ENCODE data around the gene CLEC4F.

CLEC4F gene

DNA sequence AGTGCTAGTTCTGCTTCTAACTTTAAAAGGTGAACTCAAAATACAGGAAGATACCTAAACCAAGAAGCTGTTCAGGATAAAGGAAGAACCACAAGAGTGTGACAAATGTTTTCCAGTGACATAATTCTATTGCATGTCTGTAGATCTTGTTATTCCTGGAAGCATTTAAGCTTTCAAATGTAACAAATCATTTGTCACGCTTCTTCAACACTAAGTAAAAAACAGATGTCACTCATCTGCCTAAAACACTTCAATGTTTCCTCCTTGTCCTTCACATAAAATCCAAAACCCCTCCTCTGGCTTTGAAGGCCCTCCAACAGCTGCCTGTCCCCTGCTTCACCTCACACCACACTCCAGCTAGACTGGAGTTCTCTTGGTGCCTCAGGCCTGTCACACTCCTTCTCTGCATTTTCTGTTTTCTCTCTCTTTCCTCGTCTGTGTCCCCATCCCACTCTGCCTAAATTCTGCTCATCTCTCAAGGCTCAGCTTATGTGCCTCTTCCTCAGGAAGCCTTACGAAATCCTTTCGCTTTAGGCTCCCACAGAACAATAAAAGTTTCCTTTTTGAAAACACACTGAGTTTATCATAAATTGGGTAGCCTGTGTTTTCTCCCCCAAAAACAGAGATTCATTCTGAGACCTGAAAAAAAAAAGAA lies 6.4 kb upstream of the CLEC4F start:
- no peak overlapping the region for H3K9ac ChIP-seq (ENCODE audit: low read length)
- H3K9me3 ChIP-seq (ENCODE audit: control insufficient read depth, low read length), result no peaks in the 10 kb centered on the region
- no peak for DNase-seq (ENCODE audit: low read depth)
- H3K36me3 ChIP-seq (ENCODE audit: control insufficient read depth, insufficient read depth, low read length, severe bottlenecking), result no peaks in the 10 kb centered on the region
- peaks cover 3% of the 10 kb centered on the region for H3K4me1 ChIP-seq (ENCODE audit: control insufficient read depth, insufficient read depth, low read length)
- no peak overlapping the region for H3K4me3 ChIP-seq (ENCODE audit: low read length)
- peaks cover 31% of the 10 kb centered on the region for H3K27me3 ChIP-seq (replicated peaks; ENCODE audit: control insufficient read depth, insufficient read depth, low read length)

DNA sequence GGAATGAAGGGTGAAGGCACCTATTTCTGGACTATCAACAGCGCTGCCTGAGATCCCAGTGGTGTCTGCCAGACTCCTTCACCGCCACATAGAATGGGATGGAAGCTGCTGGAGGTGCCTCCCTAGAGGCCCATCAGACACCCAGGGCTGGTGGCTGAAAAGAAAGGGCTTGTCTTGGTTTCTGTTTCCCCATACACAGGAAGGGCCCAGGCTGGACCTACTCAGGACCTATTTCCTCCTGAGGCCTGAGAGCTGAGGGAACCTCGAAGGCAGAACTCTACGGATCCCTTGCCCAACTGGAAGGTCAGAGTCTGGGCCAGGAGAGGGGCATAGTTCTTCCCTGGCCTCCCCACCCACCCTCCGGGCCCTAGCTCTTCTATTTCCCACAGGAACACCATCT lies 2.9 kb upstream of the CLEC4F start:
- H3K4me1 ChIP-seq (ENCODE audit: control insufficient read depth, insufficient read depth, low read length), result no peaks in the 10 kb centered on the region
- no peak overlapping the region for H3K4me3 ChIP-seq (ENCODE audit: low read length)
- H3K9me3 ChIP-seq (ENCODE audit: control insufficient read depth, low read length), result no peaks in the 10 kb centered on the region
- H3K27me3 ChIP-seq (replicated peaks; ENCODE audit: control insufficient read depth, insufficient read depth, low read length), result peaks cover 22% of the 10 kb centered on the region
- H3K9ac ChIP-seq (ENCODE audit: low read length), result no peak overlapping the region
- H3K36me3 ChIP-seq (ENCODE audit: control insufficient read depth, insufficient read depth, low read length, severe bottlenecking), result no peaks in the 10 kb centered on the region
- no peak for DNase-seq (ENCODE audit: low read depth)

DNA sequence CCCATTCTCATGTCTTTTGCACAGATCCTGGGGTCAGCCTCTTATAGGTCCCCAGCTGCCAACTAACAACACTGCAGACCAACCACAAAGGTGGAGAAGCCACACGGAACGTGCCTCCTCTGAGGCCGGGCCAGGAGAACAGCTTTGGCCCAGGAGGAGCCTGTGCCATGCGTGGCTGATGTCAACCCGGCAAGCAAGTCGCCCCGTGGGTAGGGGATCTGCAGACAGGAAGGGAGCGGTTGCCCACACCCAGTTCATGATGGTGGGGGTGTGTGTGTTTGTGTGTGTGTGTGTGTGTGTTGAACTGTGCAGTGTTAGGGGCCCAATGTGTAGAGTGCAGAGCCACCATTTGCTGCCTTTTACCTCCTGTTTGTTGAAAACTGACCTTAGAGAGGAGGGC lies 2.4 kb upstream of the CLEC4F start:
- Histone ChIP-seq H3K4me1 (ENCODE audit: control insufficient read depth, insufficient read depth, low read length) (no peaks in the 10 kb centered on the region), H3K36me3 (ENCODE audit: control insufficient read depth, insufficient read depth, low read length, severe bottlenecking) (no peaks in the 10 kb centered on the region), H3K9ac (ENCODE audit: low read length) (no peak overlapping the region), H3K9me3 (ENCODE audit: control insufficient read depth, low read length) (no peaks in the 10 kb centered on the region), H3K4me3 (ENCODE audit: low read length) (no peak overlapping the region), H3K27me3 (replicated peaks; ENCODE audit: control insufficient read depth, insufficient read depth, low read length) (peaks cover 21% of the 10 kb centered on the region)
- no peak for DNase-seq (ENCODE audit: low read depth)

DNA sequence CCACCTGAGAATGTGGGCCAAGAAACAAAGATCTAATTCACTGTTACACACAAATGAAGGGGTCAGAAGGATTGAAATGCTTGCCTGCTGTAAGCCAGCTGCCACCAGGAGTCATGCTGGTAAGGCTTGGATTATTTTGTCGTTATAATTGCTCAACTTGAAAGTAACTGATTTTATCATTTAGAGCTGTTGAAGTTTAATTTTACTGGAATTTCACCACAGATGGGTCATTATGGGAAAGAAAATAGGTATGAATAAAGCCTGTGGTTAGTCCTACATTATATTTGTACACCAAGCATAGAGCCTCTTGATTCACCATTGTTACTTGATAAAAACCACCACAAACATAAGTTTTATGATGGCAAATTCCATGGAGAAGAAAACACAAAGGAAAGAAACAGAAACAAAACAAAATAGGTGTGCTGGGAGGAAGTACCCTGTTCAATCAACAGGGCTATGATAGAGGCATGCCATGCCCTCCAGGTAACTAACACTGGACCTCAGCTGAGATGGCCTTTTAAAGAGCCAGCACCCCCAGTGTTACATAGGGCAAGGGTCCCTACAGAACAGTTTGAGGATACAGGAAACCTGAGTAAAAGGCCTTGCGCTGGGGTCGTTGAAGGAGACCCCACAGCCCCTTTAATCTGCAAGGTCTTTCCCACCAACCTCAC lies 3.0 kb downstream of the CLEC4F start:
- no peak overlapping the region for H3K4me3 ChIP-seq (ENCODE audit: low read length)
- no peaks in the 10 kb centered on the region for H3K4me1 ChIP-seq (ENCODE audit: control insufficient read depth, insufficient read depth, low read length)
- H3K9ac ChIP-seq (ENCODE audit: low read length), result no peak overlapping the region
- H3K36me3 ChIP-seq (ENCODE audit: control insufficient read depth, insufficient read depth, low read length, severe bottlenecking), result no peaks in the 10 kb centered on the region
- DNase-seq (ENCODE audit: low read depth), result no peak
- H3K27me3 ChIP-seq (replicated peaks; ENCODE audit: control insufficient read depth, insufficient read depth, low read length), result peaks cover 56% of the 10 kb centered on the region
- no peaks in the 10 kb centered on the region for H3K9me3 ChIP-seq (ENCODE audit: control insufficient read depth, low read length)

DNA sequence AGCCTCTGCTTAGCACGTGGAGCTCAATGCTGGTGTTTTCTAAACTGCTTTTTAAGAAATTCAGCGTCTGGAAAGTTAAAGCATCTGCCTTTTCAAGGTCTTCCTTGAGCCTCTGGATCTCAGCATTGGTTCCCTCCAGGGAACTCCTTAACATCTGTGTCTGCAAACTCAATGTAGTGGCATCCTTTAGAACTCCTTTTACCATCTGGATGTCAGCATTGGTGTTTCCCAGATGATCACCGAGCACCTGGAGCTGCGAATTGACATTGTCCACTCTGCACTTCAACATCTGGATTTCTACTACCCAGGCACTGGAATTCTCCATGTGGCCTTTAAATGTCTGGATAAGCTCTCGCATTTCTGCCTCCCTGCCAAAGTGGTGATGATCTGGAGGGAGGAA lies 3.7 kb downstream of the CLEC4F start:
- no peaks in the 10 kb centered on the region for H3K4me1 ChIP-seq (ENCODE audit: control insufficient read depth, insufficient read depth, low read length)
- DNase-seq (ENCODE audit: low read depth), result no peak
- no peaks in the 10 kb centered on the region for H3K36me3 ChIP-seq (ENCODE audit: control insufficient read depth, insufficient read depth, low read length, severe bottlenecking)
- peaks cover 60% of the 10 kb centered on the region for H3K27me3 ChIP-seq (replicated peaks; ENCODE audit: control insufficient read depth, insufficient read depth, low read length)
- no peak overlapping the region for H3K9ac ChIP-seq (ENCODE audit: low read length)
- H3K4me3 ChIP-seq (ENCODE audit: low read length), result no peak overlapping the region
- H3K9me3 ChIP-seq (ENCODE audit: control insufficient read depth, low read length), result no peaks in the 10 kb centered on the region

DNA sequence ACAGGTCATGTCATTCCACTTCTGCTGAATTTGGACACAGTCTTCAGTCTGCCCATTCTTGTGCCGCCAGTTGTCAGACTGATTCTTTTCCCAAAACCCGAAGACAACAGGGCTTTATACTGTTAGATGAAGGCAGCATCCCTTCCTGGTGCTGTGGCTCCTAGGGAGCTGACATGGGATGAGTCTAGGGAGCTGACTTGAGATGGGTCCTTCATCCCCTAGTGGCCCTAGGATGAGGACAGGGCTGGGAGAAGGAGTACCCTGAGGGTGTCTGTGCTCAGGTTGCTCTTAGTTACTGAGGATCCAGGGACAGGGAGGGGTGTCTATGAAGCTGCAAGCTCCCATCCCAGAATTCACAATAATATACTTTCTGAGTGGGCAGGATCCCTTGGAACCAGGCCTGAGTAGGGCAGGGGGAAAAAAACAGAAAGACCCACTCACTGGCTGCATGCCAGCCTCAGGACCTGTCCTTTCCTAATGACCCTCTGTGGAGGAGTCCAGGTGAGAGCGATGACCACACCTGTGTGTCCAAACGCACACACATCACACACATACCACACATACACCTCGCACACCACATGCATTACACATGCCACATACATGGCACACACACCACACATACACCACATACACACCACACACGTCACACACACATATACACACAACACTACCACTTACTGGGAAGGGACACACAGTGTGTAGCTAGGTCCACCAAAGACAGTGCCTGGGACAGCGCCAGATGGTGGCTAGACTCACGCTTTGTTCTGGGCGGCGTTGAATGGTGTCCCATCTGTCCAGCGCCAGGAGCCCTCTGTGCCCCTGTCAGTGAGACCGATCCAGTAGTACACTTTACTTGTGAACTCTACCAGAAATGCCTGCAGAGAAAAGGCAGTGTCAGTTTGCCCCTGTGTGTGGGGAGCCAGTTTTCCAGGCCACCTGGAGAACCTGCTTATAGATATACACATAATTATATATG lies 11.1 kb downstream of the CLEC4F start:
- no peak overlapping the region for H3K4me3 ChIP-seq (ENCODE audit: low read length)
- no peaks in the 10 kb centered on the region for H3K9me3 ChIP-seq (ENCODE audit: control insufficient read depth, low read length)
- DNase-seq (ENCODE audit: low read depth), result no peak
- H3K36me3 ChIP-seq (ENCODE audit: control insufficient read depth, insufficient read depth, low read length, severe bottlenecking), result no peaks in the 10 kb centered on the region
- H3K9ac ChIP-seq (ENCODE audit: low read length), result no peak overlapping the region
- H3K27me3 ChIP-seq (replicated peaks; ENCODE audit: control insufficient read depth, insufficient read depth, low read length), result peaks cover 29% of the 10 kb centered on the region
- H3K4me1 ChIP-seq (ENCODE audit: control insufficient read depth, insufficient read depth, low read length), result no peaks in the 10 kb centered on the region

DNA sequence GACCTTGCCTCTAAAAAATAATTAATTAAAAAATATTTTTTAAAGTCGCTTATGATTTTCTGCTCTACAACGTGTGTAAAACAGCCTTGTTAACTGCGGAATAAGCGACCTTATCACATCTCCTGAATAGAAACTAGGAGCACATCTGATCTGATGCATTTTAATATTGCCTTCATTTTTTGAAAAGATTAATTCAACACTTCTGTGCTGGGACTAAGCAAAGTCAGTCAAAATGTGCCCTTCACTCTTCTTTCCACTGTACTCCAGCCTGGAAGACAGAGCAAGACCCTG lies 12.6 kb downstream of the CLEC4F start:
- Histone ChIP-seq H3K4me1 (ENCODE audit: control insufficient read depth, insufficient read depth, low read length) (no peaks in the 10 kb centered on the region), H3K36me3 (ENCODE audit: control insufficient read depth, insufficient read depth, low read length, severe bottlenecking) (no peaks in the 10 kb centered on the region), H3K9me3 (ENCODE audit: control insufficient read depth, low read length) (no peaks in the 10 kb centered on the region)

DNA sequence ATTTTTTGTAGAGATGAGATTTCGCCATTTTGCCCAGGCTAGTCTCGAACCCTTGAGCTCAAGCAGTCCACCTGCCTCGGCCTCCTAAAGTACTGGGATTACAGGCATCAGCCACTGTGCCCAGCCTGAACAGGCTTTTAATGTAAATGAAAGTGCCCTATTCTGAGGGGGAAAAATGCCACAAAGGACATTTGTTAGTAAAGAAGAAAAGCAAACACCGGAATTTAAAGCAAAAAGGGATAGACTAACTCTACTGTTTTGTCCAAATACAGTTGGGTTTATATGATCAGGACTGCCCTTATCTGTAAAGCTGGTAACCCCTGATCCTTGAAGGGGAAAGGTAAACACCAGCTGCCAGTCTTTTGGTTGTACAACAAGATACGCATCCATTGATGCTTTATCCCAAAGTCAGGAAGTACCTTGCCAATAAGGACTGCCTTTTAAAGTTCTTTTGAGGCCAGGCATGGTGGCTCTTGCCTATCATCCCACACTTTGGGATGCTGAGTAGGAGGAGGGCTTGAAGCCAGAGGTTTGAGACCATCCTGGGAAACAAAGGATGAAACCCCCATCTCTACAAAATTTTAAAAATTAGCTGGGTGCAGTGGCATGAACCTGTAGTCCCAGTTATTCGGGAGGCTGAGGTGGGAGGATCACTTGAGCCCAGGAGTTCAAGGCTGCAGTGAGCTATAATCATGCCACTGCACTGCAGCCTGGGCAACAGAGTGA lies 13.1 kb downstream of the CLEC4F start:
- no peaks in the 10 kb centered on the region for H3K4me1 ChIP-seq (ENCODE audit: control insufficient read depth, insufficient read depth, low read length)
- H3K9me3 ChIP-seq (ENCODE audit: control insufficient read depth, low read length), result no peaks in the 10 kb centered on the region
- peaks cover 19% of the 10 kb centered on the region for H3K27me3 ChIP-seq (replicated peaks; ENCODE audit: control insufficient read depth, insufficient read depth, low read length)
- no peak overlapping the region for H3K9ac ChIP-seq (ENCODE audit: low read length)
- DNase-seq (ENCODE audit: low read depth), result no peak
- no peak overlapping the region for H3K4me3 ChIP-seq (ENCODE audit: low read length)
- no peaks in the 10 kb centered on the region for H3K36me3 ChIP-seq (ENCODE audit: control insufficient read depth, insufficient read depth, low read length, severe bottlenecking)

More for the DNA sequence above, 12.6 kb downstream of the CLEC4F start:
- Histone ChIP-seq H3K9ac (ENCODE audit: low read length) (no peak overlapping the region), H3K4me3 (ENCODE audit: low read length) (no peak overlapping the region), H3K27me3 (replicated peaks; ENCODE audit: control insufficient read depth, insufficient read depth, low read length) (peaks cover 23% of the 10 kb centered on the region)
- DNase-seq (ENCODE audit: low read depth), result no peak

DNA sequence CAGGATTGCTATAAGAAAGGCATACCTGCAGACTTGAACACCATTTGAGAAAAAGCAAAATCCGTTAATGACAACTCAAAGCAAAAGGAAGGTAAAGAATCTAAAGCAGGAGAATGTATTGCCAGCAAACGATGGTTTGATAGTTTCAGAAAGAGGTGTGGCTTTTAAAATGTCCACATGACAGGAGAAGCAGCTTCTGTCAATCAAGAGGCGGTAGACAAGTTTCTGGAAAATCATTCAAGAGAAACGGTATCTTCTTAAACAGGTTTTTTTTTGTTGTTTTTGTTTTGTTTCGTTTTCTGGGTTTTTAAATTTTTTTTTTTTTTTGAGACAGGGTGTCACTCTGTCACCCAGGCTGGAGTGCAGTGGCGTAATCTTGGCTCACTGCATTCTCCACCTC lies 13.8 kb downstream of the CLEC4F start:
- no peaks in the 10 kb centered on the region for H3K4me1 ChIP-seq (ENCODE audit: control insufficient read depth, insufficient read depth, low read length)
- DNase-seq (ENCODE audit: low read depth), result no peak
- H3K27me3 ChIP-seq (replicated peaks; ENCODE audit: control insufficient read depth, insufficient read depth, low read length), result peaks cover 17% of the 10 kb centered on the region
- H3K9me3 ChIP-seq (ENCODE audit: control insufficient read depth, low read length), result peaks cover 3% of the 10 kb centered on the region
- no peak overlapping the region for H3K4me3 ChIP-seq (ENCODE audit: low read length)
- H3K9ac ChIP-seq (ENCODE audit: low read length), result no peak overlapping the region
- H3K36me3 ChIP-seq (ENCODE audit: control insufficient read depth, insufficient read depth, low read length, severe bottlenecking), result no peaks in the 10 kb centered on the region

DNA sequence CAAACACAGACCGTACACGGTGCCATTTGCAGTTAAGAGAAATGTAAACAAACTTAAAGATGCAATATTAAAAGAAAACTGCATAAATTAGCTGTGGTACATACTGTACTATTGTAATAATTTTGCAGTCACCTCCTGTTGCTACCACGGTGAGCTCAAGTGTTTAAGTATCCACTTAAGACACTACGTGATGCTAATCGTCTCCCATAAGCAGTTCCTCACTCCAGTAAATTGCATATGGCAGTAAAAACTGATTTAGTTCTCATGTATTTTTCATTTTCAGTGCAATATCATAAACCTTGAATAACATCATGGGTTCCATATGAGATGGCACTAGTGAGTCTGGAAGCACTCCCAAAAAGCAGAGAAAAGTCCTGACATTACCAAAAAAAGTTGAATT lies 14.4 kb downstream of the CLEC4F start:
- H3K4me3 ChIP-seq (ENCODE audit: low read length), result no peak overlapping the region
- H3K36me3 ChIP-seq (ENCODE audit: control insufficient read depth, insufficient read depth, low read length, severe bottlenecking), result no peaks in the 10 kb centered on the region
- peaks cover 17% of the 10 kb centered on the region for H3K27me3 ChIP-seq (replicated peaks; ENCODE audit: control insufficient read depth, insufficient read depth, low read length)
- no peaks in the 10 kb centered on the region for H3K4me1 ChIP-seq (ENCODE audit: control insufficient read depth, insufficient read depth, low read length)
- no peak for DNase-seq (ENCODE audit: low read depth)
- H3K9me3 ChIP-seq (ENCODE audit: control insufficient read depth, low read length), result peaks cover 9% of the 10 kb centered on the region
- no peak overlapping the region for H3K9ac ChIP-seq (ENCODE audit: low read length)

Measured in adipocyte (in vitro differentiated cells).